Islet precursor cell (in vitro differentiated cells): ENCODE measurements around the gene CREB3L2.
"Not testable (repeated sequence)": the region's sequence is repeated elsewhere in the genome, so short reads cannot be mapped to it uniquely, and the experiment has no call there.

Experiments used
- DNase-seq: peaks from one replicate; pipeline ENCODE4 v3.0.0-alpha.2; 2018

Gene CREB3L2

GRCh38 chr7:137928626-137929025, 73.3 kb downstream of the CREB3L2 start:
- DNase-seq, result no peak

GRCh38 chr7:137927386-137927785, 74.5 kb downstream of the CREB3L2 start:
- no peak for DNase-seq

GRCh38 chr7:137926206-137926605, 75.7 kb downstream of the CREB3L2 start:
- not testable (repeated sequence) for DNase-seq

- no peak for DNase-seq
Measured at GRCh38 chr7:137925754-137926153, 76.1 kb downstream of the CREB3L2 start.

GRCh38 chr7:137925091-137925490, 76.8 kb downstream of the CREB3L2 start:
- DNase-seq, result no peak

- DNase-seq, result no peak
Measured at GRCh38 chr7:137923380-137923779, 78.5 kb downstream of the CREB3L2 start.

GRCh38 chr7:137920637-137921399, 81.1 kb downstream of the CREB3L2 start:
- DNase-seq, result no peak

GRCh38 chr7:137919987-137920386, 81.9 kb downstream of the CREB3L2 start:
- no peak for DNase-seq

- peak; percentile 72 for DNase-seq
Measured at GRCh38 chr7:137916980-137917645, 84.8 kb downstream of the CREB3L2 start.

- no peak for DNase-seq
Measured at GRCh38 chr7:137916564-137916963, 85.3 kb downstream of the CREB3L2 start.

- DNase-seq, result no peak
Measured at GRCh38 chr7:137915266-137915665, 86.6 kb downstream of the CREB3L2 start.

GRCh38 chr7:137913985-137914384, 87.9 kb downstream of the CREB3L2 start:
- no peak for DNase-seq

GRCh38 chr7:137909042-137909441, 92.8 kb downstream of the CREB3L2 start:
- DNase-seq, result no peak

- no peak for DNase-seq
Measured at GRCh38 chr7:137908106-137908505, 93.8 kb downstream of the CREB3L2 start.

- DNase-seq, result not testable (repeated sequence)
Measured at GRCh38 chr7:137906636-137907035, 95.2 kb downstream of the CREB3L2 start.

GRCh38 chr7:137904833-137905232, 97.1 kb downstream of the CREB3L2 start:
- DNase-seq, result no peak

- peak; percentile 76 for DNase-seq
Measured at GRCh38 chr7:137903382-137904169, 98.3 kb downstream of the CREB3L2 start.

GRCh38 chr7:137900137-137900536, 101.7 kb downstream of the CREB3L2 start:
- DNase-seq, result no peak

- DNase-seq, result peak; percentile 92
Measured at GRCh38 chr7:137898839-137899721, 102.8 kb downstream of the CREB3L2 start.

GRCh38 chr7:137895301-137896221, 106.3 kb downstream of the CREB3L2 start:
- DNase-seq, result no peak

GRCh38 chr7:137893143-137893742, 108.6 kb downstream of the CREB3L2 start:
- no peak for DNase-seq
